Spleen (tissue), 7 donors: ENCODE results near the gene RPUSD1.

ENCODE experiments used
- CTCF ChIP-seq, 11 experiments: fragments of 200-600 bp in 7 of 11; fragments of 450-650 bp in 4 of 11; sonication (generic) in 4 of 11; IDR thresholded peaks in 8 of 11; conservative IDR thresholded peaks in 3 of 11; 1 replicate in 7 of 11; 2 replicates in 4 of 11; pipeline versions ENCODE4 v1.4.0 to v1.8.0; 2016 to 2021; ENCODE audit warnings: antibody characterized with exemption in 11 of 11, inconsistent platforms in 4 of 11, mild to moderate bottlenecking in 1 of 11
- POLR2A ChIP-seq, 3 donors: fragments of 450-650 bp; IDR thresholded peaks; one replicate each; pipeline ENCODE4 v1.5.1; 2017; ENCODE audit warnings: antibody characterized with exemption in 3 of 3, mild to moderate bottlenecking in 1 of 3
- POLR2AphosphoS5 ChIP-seq, 3 donors: sonication (generic); formaldehyde crosslinking; IDR thresholded peaks; one replicate each; pipeline ENCODE4 v1.5.1; 2017; ENCODE audit warnings: antibody characterized with exemption in 3 of 3
- donor health status: DM: no; HTN: no; CAD: no; lungs with moderate emphysema.
- donor health status: DM: no; HTN: no; CAD: no.
- donor health status: DM: no; HTN: no; CAD: no.

- TF ChIP-seq CTCF (IDR thresholded peaks at IDR 0.05 in 8 of 11, conservative IDR thresholded peaks at IDR 0.05 in 3 of 11) (no peak), POLR2AphosphoS5 (IDR thresholded peaks at IDR 0.05) (no peak), POLR2A (IDR thresholded peaks at IDR 0.05) (no peak)
Observed at GRCh38 chr16:791131-791530, 3.0 kb upstream of the RPUSD1 start.
